Suppressor macrophage (primary cell): ENCODE measurements around the gene DZIP3.
"Not testable (repeated sequence)": the region's sequence is repeated elsewhere in the genome, so short reads cannot be mapped to it uniquely, and the experiment has no call there.

Experiments
- DNase-seq, 4 experiments: peaks; one replicate each; pipeline ENCODE4 v3.0.0-alpha.2; 2020 to 2022

The DZIP3 gene

DNA sequence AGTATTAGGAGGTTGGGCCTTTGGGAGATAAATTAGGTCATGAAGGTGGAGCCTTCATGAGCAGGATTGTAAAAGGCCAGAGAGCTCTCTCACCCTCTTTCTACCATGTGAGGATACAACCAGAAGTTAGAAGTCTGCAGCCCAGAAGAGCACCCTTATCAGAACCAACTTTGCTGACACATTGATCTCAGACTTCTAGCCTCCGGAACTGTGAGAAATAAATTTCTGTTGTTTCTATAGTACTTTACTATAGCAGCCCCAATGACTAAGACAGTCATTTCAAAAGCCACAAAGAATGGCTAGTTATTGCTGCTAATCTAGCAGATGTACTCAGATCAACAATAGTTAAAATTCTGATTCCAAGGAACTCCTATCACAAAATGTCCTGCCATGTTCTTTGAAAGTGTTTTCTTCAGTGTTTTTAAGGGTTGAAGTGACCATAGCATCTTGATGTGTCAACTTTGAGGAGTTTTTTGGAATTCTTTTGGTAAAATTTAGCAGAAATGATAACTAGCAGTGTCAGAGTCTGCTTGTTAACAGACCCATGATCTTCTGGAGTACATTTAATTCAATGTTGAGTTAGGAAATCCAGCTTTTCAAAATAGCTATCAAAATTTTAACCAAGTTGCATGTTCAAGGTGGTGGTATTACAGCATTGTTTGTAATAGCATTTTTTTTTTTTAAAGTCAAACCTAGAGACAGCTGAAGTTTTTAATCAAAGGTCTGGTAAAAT is 10.3 kb downstream of the DZIP3 start:
- DNase-seq, result no peak

DNA sequence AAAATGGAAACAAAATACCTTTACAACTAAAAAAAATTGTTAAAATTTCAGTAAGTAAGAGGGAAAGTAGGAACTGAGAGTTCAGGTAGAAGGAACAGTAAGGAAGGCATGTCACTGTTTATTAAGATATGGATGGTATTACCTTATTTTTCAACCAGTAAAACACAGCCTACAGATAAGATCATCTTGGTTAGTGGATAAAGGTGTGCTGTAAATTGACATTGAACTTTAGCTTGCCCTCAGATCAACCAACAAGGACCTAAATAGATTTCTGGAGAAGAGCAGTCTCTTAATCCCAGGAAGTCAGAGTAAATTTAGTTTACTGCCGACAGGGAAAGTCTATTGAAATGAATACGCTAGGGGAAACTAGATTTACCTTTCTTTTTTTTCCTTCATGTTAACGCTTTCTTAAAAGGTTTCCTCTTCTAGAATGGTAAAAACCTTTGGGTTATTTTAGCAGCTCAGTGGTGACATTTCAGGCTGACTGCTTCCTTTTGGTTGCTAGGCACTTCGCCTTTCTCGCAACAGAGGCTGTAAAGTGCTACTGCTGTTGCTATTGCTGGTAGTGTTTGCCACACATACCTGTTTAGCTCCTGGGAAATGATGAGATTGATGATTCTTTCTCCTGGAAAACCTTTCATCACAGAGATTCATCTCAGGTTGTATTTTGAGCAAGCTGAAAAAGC is 12.9 kb downstream of the DZIP3 start:
- no peak for DNase-seq

DNA sequence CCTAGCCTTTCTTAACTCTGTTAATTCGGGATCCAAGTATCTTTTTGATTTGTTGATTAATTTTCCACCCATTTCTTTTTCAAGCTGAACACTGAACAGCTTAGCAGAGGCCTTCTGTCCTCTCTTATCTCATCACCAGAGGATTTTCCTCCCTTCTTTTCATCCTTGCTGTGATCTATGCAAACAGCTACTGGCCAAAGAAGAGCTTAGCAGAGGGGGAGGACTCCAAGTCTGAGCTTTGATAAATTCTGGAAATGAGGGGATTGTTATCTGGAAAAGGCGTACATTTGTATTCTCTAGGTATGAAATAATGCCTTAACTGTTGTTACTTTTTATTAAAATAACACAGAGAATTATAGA is 13.4 kb downstream of the DZIP3 start:
- DNase-seq, result no peak

DNA sequence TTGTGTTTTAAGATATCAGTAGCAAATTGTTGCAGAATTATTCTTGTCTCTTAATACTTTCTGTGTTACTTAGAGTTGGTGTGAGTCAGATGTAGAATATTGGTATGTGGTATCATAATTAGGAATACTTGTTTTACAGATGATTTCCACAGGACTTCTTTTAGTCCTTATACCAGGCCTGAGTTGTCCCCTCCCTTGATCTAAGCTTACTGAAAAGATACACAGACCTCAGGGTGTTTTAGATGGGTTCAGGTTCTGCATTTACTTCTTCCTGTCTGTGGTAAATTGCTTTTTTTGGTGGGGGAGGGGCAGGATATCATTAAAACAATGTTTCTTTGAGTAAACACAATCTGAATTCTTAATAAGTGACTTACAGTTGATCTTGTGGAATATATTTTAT is 14.2 kb downstream of the DZIP3 start:
- DNase-seq, result no peak

DNA sequence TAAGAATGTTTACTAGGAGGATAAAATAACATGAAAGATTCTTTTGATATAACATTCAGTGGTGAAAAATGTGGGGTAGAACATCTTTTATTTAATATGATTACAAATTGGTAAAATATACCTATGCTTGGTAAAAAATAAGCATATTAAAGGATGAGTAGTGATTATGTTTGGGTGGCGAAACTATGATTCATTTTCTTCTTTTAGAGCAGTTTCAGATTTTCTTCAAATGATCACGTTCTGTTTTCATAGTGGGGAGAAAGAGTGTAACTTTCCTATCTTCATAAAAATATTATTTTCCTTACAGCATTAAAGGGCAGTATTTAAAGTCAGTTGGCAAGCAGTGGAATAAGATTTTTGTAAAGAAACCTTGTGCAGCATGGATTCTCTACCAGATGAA is 15.5 kb downstream of the DZIP3 start:
- no peak for DNase-seq

DNA sequence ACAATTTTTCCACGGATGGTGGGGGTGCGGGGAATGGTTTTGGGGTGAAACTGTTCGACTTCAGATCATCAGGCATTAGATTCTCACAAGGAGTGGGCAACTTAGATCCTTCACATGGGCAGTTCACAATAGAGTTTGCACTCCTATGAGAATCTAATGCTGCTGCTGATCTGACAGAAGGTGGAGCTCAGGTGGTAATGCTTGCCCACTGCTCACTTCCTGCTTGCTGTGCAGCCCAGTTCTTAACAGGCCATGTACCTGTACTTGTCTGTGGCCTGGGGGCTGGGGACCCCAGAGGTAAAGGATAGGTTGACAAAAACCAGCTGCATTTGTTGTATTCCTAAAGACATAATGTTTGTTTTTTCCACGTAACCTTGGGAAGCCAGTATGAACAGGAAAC is 16.0 kb downstream of the DZIP3 start:
- DNase-seq, result no peak

DNA sequence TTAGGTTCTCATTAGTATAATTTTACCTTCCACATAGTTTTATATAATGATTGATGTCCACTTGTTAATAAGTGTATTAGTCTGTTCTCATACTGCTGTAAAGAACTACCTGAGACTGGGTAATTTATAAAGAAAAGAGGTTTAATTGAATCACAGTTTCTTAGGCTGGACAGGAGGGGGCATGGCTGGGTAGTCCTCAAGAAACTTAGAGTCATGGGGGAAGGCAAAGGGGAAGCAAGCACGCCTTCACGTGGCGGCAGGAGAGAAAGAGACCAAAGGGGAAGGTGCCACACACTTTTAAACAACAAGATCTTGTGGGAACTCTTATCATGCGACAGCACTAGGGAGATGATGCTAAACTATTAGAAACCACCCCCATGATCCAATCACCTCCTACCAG is 19.2 kb downstream of the DZIP3 start:
- no peak for DNase-seq

DNA sequence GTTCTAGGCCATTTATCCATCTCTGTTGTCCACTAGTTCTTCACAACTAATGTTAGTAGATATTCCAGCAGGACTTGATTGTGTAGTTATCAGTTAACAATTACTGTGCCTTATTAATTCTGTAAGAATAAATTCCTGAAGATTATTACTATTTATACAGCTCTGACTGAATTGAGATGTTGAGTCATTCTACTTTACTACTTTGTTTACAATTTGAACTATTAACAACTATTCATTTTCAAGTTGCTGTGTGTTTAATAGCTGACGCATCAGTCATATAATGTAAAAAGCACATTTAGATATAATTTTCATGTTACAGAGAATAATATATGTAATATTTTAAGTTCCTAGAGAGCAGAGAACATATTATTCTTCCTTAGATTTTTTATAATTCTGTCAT is 21.1 kb downstream of the DZIP3 start:
- DNase-seq, result no peak

DNA sequence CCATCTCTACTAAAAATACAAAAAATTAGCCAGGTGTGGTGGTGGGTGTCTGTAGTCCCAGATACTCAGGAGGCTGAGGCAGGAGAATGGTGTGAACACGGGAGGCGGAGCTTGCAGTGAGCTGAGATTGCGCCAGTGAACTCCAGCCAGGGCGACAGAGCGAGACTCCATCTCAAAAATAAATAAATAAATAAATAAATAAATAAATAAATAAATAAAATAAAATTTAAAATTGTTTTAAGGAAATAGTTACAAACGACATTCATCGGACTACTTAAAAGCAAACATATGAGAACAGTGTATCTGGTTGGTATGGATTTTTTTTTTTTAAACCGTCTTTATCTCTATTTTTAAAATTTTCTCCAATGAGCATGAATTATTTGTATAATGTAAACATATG is 26.6 kb downstream of the DZIP3 start:
- DNase-seq, result not testable (repeated sequence)

DNA sequence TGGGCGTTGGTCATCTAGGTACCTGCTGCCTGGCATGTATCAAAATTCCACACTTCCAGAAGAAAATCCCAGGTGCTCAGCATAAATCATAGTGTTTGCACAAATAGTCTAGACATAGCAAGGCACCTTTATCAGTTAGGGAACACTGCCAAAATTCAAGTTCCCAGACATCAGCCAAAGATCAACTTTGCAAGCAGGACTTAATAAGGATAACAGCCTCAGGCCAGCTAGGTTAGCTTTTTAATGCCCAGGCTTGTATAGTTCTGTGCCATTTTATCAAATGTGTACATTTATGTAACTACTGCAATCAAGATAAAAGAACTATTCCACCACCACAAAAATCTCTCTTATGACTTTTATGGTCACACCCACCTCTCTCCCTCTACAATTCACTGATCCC is 30.7 kb downstream of the DZIP3 start:
- DNase-seq, result no peak

DNA sequence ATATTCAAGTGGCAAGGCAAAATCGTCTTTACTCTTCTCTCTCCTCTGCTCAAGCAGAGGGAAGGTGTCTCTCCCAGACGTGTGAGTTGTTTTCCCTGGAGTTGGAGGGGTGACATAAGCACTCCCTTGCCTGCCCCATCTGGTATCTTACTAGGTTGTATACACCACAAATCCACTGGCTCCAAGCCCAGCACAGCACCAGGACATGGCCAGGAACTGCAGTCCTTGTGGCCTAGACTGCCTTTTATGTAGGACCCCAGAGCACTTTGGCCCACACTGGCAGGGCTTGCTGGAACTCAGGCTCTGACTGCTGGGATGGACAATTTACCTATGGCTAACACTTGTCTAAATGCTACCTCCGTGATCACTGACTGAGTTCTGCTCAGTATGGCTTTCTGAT is 34.0 kb downstream of the DZIP3 start:
- no peak for DNase-seq

DNA sequence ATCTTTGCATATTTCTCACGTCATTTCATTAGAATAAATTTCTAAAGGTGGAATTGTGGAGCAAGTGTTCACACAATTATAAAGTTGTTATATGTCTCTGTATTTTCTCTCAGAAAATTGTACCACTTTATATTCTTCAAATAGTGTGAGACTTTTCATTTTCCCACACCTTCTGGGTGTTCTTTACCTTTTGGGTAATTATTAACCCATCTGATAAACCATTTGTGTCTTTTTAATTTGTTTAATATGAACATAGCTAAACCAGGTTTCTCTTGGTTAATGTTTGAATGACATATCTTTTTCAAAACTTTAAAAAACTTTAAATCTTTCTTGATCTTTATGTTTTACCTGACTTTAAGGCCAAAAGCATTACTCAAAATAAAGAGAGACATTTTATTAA is 40.5 kb downstream of the DZIP3 start:
- no peak for DNase-seq

DNA sequence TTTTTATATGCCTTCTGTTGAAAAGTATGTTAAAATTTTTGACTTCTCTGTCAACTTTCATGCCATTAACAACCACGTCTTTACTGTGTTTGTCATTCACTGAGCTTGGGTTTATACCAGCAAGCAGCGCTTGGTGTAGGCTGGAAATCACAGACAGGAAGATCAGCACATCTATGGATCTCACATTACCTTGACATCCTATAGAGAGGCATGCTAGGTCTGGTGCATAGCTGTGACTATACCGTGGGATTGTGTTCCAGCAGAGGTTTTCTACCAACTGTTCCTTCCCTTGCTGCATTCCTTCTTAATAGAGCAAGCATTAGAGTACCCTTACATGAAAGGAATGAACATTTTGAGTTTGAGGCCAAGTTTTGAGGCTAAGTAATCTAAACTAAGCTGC is 53.0 kb downstream of the DZIP3 start:
- DNase-seq, result no peak

DNA sequence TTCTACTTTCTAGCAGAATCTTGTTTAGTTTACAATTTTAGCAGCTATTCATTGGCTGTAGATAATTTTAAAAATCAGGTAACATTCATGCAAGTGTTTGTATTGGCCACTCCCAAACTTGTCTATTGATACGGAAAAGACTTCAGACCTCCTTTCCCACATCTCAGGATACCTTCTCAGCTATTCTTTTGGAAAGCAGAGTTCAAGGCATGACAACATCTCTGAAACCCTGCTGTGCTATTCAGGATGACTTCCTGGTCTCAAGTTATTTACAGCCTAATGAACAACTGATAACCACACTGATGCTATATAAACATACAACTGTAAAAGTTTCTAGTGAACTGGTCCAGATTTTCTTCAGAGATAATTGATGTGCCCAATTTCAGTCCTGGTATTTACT is 55.8 kb downstream of the DZIP3 start:
- no peak for DNase-seq

DNA sequence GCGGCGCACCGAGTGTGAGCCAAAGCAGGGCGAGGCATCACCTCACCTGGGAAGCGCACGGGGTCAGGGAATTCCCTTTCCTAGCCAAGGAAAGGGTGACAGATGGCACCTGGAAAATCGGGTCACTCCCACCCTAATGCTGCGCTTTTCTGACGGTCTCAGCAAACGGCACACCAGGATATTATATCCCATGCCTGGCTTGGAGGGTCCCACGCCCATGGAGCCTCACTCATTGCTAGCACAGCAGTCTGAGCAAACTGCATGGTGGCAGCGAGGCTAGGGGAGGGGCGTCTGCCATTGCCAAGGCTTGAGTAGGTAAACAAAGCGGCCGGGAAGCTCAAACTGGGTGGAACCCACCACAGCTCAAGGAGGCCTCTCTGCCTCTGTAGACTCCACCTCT is 66.1 kb downstream of the DZIP3 start:
- DNase-seq, result not testable (repeated sequence)

DNA sequence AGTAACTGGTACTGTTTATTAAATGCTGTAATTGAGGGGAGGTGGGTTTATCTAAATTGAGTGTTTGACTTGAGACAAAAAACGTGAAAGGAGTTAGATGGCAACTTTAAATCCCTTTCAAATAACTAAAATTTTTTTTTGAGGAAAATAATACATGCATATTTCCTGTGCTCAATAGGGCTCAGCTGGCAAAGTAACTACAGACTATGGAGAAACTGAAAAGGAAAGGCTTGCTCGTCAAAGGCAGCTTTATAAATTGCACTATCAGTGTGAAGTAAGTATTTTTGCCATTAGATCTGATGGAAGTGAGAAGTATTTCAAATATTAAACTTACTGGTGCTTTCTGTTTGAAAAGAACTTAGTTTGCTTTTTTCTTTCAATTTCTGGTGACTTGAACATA is 72.2 kb downstream of the DZIP3 start:
- no peak for DNase-seq

DNA sequence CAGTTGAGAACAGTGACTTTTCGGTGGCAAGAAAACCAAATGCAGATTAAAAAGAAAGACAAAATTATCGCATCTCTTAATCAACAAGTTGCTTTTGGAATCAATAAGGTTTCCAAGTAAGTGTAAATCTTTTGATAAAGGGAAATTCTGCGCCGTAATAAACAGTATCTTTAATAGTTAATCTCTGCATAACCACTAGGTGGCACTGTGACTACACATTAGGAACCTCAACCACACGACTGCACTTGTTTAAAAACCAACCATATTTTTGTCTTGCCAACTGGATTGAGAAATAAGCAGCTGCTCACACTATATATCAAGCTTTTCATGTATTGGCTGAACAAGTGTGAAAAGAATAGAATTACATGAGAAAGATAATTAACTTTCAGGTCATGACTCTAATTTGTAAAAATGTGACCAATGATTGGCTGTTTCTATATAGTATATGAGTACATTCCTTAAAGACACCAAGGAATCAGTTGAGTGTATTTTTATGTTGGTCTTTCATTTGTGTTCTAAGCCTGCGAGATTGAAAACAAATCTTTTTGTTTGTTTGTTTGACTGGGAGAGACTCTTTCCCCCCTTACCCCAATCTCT is 72.7 kb downstream of the DZIP3 start:
- peak; percentile 40 to 86 (median 69) for DNase-seq

DNA sequence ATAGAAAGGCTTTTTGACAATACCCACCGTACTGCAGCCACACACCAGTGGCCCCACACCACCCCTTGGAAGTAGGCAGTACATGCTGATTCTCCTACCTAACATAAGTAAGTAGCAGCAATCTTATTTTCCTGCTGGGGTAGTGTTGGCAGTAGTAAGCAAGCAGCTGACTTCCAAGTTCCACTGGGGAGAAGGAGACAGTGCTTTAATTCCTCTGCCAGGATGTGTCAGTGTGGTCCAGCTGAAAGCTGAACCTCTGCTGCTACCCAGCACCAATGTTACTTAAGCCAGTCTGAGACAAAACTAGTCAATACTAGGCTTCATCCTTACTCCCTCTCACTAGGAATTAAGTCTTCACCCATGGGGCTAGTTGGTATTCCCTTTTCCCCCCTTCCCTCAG is 74.7 kb downstream of the DZIP3 start:
- DNase-seq, result no peak

DNA sequence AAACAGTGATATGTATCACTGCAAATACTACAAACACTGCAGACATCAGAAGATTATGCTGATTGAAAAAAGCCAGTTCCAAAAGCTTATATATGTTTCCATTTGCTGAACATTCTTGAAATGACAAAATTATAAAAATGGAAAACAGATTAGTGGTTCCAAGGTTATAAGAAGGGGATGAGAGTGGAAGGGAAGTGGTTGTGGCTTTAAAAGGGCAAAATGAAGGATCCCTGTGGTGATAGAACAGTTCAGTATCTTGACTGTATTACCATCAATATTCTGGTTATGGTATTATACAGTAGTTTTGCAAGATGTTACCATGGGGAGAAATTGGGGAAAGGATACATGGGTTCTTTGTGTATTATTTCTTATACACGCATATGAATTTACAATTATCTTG is 77.8 kb downstream of the DZIP3 start:
- no peak for DNase-seq

DNA sequence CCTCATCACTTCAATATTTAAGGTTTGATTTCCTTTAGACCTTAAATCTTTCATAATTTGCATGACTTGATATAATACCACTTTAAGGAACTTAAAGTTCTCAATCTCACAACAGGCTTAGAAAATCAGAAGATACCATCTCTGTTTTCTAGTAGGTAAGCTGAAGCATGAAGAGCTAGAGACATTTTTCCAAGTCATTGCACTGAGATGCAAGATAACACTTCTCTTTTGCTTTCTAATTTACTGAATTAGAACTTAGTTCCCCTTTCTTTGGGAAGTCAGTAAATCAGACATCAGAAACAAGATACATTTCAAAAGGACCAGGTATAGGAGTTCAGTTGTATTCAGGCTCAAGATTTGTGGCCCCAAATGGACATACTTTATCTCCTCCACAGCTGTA is 79.7 kb downstream of the DZIP3 start:
- no peak for DNase-seq

DNA sequence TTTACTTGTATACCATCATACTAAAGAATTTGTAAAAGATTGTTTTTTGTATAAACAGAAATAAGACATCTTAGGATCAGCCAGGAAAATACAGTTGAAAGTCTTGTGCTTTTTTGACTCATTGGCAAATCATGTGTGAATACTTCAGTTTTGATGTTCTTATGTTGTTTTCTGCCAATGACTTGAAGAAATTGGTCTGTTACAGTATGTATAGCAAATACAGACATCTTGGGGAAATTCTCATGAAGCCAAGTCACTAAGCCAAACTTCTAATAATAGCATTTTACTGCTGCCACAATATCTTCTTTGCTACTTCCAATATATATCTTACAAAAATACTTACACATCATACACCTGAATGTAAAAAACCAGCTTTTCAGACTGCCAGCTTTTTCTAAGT is 83.2 kb downstream of the DZIP3 start:
- DNase-seq, result no peak

DNA sequence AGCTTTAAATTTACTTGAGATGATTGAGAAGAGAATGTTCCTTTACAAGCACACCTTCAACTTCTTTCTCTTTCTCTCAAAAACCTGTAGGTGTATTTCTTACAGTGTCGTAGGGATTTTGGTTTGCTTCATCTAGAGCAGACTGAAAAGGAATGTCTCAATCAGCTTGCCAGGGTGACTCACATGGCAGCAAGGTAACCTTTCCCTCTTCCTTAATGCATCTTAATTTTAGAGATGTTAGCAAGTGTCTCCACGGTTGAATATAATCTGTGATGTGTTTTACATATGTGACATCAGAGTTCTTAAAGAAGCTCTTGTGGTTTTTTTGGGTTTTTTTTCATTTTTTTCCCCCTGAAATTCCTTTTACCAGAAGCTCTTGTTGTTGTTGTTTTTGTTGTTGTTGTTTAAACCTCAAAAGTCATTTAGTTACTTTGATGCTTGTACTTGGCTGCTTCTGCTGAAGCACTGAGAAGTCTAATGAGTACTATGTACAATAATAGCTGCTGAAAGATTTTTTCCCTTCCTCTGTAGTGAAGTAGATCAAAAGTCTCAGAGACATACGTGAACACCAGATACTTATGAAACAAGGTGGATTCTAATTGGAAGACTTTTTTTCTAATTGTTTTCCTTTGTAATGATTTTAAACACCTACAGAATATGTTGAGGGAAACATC is 84.6 kb downstream of the DZIP3 start:
- no peak for DNase-seq

DNA sequence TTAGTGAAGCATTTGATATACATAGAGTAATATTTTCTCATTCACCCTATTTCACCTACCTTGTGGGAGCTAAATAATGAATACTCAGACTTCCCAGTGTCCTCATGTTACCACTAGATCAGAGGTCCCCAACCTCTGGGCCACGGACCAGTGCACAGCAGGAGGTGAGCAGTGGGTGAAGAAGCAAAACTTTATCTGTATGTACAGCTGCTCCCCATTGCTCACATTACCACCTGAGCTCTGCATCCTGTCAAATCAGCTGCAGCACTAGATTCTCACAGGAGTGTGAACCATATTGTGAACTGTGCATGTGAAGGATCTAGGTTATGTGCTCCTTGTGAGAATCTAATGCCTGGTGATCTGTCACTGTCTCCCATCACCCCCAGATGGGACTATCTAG is 88.3 kb downstream of the DZIP3 start:
- no peak for DNase-seq

DNA sequence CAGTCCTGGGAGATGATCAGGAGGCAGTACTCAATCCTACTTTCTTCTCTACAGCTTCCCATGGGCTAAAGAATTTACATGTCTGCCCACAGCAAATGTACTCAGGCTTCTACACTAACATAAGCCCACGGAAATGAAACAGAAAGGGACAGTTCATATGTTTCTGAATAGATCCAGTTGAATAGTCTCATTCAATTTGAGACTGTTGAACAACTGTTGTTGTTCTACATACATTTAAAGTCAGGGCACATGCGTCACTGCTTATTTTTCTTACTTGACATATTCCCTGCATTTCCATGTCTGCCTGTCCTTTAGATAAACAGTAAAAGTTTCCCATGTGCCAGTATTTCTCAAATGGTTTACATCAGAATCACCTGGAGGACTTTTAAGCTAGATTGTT is 102.8 kb downstream of the DZIP3 start:
- not testable (repeated sequence) for DNase-seq
